HG03159 (cell line): ENCODE data around the gene HIRA.

Experiments used
- ATAC-seq: cut with Tn5 transposase; IDR thresholded peaks from one replicate; pipeline ENCODE4 v1.9.1; 2021; ENCODE audit warnings: mild to moderate bottlenecking, moderate library complexity; ENCODE audit not compliant: unreplicated experiment

The HIRA gene

DNA sequence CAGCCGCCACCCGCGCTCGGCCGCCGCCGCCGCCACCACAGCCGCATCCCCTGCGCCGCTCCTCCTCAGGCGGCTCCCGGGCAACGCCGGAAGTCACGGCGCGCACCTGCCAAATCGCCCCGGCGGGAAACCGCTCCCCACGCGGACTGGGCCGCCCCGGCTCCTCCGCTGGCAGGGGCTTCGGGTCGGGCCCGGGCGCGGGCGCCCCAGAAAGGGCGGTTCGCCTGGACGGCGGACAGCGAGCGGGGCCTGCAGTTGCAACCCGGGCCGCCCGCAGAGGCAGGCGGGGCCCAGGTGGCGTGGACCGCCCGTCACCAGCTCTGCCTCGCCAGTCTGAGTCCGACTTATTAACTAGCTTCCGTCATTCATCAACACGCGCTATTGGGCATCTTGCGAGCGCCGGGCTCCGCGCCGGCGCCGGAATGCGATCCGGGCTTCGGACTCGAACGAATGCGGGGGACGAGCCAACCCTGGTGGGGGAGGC, at the start of gene HIRA:
HIRA (minus strand) TSS at position 85 of the 484 bp plus-strand sequence. CDS start 257 bp downstream, outside the sequence.
- ATAC-seq, result peak; percentile 49

DNA sequence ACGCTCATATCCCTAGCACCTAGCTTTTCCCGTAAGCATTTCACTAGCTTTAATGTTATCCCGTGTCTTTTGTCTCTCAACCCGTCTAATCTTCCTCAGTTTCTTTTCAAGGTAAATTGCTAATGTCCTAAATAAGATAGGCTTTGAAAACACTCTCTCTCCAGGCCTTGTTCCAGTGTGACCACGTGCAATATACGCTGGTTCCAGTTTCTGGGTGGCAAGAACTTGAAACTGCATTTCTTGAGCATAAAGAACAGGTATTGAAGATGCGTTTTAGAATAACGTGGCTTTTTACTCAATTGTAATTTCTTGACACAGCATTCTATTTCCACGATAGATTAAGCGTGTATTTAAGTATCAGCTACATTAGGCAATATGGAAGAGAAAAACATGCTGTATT, 49.3 kb upstream of the HIRA start:
- ATAC-seq, result no peak

GRCh38 chr22:19480173-19480568, 48.6 kb upstream of the HIRA start:
- no peak for ATAC-seq

GRCh38 chr22:19479355-19480172, 48.0 kb upstream of the HIRA start, which contains the start of gene CDC45:
CDC45 (plus strand) TSS chr22:19479920; CDS start chr22:19479969, 49 bp downstream.
- peak; percentile 86 for ATAC-seq

GRCh38 chr22:19478901-19479354, 47.4 kb upstream of the HIRA start, which contains the start of gene UFD1:
UFD1 (minus strand) TSS chr22:19479193; CDS start chr22:19479085, 108 bp downstream.
- ATAC-seq, result peak; percentile 46

DNA sequence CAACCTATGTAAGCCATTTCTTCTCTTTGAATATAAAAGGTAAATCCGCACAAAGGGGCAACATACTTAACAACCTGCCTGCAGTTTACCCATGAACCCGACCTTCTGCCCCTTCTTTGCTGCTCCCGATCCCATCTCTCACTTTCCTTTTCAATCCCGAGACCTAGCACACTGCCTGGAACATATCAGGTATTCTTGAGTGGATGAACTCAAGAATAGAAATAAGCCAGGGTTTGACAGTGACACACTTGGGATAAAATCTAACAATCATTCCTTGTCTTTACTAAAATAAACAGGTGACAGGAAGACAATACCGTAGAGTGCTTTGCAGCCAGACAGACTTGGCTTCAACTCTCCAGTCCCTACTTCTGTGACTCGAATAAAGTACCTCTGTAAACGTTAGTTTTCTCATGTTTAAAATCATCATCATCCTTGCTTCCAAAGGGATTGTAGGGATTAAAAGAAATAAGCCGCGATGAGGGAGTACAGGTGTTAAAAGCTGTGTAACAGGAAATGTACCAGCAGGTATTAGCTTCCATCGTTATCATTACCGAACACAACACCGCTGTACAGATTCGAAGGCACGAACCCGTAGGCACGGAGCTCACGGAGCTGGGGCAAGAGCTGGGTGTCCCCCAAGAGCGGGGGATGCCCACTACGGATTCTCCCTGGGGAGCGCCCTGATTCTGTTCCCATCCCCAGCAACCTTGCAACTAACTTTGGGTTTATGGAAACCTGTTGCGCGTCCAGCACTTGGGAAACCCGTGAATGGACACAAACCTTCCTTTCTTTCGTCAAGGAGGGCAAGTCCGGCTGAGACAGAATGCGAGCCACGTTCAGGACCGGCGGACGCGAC, 46.7 kb upstream of the HIRA start:
- no peak for ATAC-seq

- ATAC-seq, result no peak
Measured at GRCh38 chr22:19477321-19478044, 46.0 kb upstream of the HIRA start.

DNA sequence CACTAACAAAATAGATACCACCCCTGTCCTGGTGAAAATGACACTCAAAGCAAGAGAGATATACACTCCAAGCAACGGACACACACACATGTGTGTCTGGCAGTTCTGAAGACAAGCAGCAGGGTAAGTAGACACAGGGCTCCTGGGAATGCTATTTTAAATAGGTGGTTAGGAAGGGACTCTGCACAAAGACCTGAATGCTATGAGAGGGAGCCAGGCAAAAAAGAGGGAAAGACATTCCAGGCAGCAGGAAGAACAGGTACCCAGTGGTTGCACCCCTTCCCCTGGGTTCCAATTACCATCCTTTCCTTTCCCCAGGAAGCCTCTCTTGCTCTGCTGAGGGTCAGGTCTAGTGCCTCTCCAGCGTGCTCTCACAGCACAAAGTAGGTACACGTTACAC, 44.5 kb upstream of the HIRA start:
- ATAC-seq, result no peak

DNA sequence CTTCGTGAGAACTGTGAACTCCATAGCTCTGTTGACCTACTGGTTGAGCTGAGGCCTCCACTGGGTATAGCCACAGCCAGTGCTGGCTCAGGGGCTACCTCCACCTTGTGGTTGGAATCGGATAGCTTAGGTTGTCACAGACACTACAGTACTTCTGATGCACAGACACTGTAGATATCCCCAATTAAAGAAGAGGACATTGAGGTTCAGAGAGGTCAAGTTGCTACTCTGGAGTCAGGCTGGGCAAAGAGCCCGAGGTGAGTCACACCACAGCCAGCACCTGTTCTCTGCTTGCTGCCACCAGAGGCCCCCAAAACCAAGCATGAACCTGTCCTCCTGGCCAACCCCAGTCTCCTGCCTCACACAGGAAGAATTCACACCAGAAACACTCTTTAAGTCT, 42.0 kb upstream of the HIRA start:
- ATAC-seq, result no peak

DNA sequence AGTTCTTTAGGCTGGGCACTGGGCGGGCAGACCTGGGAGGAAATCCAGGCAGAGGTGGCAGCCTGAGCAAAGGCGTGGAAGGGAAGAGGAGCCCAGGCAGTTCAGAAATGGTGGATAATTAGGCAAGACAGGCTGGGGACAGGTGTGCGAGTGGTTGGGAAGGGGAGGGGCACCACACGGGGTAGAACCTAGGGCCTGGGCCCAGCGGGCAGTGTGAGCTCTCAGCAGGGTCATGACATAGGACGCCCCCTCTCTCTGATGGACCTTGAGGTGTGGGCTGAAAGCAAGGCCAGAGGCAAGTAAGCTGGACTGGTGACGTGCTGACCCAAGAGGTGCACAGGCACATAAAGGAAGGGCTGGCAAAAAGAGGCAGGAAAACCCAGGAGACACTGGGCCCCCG, 40.7 kb upstream of the HIRA start:
- ATAC-seq, result no peak

DNA sequence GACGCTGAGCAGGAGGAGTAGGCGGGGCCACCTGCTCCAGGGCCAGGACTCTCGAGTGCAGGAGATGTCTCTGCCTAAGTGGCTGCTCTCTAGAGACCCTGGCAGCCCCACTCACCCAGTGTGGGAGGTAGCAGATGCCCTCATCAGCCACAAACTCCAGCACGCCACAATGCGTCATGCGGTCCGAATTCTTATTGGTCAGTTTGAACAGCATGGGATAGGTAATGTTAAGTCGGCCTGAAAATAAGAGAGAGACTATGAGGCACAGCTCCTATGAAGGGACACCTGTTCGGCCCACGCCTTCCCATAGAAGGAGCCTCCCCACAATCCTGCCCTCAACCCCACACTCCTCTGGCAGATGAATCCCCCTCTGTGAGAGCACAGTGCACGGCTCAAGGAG, 40.0 kb upstream of the HIRA start:
- no peak for ATAC-seq

DNA sequence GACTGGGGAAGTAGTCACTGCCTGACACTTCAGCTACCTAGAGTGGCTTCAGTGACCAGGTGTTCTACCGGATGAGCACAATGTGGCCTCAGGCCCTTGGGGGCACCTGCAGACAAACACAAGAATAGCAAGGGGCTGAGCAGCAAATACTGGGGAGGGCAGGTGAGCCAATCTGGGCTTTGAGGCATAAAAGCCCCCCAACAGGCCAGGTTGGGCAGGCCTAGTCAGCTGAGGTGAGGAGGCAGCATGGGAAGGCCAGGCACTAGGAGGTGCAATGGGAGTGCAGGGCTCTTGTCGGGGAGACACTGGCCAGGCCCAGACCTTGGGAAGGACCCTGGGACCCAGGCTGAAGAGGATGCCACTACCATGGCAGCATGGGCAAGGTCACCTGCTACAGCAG, 38.5 kb upstream of the HIRA start:
- no peak for ATAC-seq

DNA sequence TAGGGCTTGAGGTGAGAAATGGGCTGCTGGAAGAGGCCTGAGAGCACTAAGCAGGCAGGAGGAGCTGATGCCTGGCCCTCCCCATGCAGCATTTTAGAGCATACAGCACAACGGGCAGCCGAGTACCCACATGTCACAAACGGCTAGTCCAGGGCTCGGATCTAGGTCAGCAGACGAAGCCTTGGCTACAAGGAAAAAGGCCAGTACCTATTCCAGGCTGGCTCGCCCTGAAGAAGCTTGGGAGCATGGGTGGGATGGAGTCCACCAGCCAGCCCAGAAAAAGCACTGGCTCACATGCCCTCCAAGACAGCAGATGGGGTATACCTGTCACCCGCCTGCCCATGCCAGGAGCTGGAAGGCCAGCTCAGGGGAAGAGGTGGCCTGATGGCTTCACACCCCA, 37.9 kb upstream of the HIRA start:
- ATAC-seq, result no peak

- no peak for ATAC-seq
Measured at GRCh38 chr22:19467912-19468311, 36.4 kb upstream of the HIRA start.

DNA sequence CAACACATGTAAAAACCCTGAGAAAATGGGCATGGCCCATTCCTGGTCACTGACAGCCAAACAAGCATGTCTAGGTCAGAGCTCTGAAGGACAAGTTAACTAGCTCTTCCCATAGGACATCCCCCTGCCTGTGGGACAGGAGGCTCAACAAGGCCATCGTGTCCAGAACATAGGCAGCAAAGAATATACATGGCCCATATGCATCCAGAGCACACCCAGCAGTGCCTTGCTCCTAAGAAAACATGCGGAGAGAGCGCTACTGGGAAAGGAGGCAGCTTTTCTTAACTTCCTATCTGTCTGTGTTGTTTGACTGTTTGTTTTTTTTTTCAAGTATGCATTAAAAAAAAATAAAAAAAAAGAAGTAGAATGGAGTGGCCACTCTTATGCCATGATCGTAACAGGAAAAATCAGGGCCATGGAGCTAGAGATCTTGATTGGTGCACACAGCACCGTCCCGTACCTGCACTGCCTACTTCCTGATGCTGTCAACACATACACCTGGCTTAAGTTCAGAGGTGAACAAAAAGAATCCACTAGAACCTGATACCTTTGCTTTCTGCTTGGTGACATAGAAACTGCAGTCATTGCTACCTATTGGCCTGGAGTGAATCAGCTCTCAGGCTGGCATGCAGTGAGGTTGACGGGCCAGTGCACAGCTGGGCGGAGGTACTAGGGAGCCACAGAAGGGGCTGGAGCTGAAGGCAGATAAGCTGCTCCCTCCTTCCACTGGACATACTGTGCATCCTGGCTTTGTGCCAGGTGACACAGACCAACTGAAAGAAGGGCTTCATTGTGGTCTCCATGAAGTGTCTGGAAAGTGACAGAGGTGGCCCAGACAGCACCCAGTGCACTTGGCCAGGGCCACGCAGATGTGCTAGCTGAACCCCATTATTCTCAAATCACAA, 35.6 kb upstream of the HIRA start:
- no peak for ATAC-seq

GRCh38 chr22:19466126-19466716, 34.7 kb upstream of the HIRA start:
- no peak for ATAC-seq

DNA sequence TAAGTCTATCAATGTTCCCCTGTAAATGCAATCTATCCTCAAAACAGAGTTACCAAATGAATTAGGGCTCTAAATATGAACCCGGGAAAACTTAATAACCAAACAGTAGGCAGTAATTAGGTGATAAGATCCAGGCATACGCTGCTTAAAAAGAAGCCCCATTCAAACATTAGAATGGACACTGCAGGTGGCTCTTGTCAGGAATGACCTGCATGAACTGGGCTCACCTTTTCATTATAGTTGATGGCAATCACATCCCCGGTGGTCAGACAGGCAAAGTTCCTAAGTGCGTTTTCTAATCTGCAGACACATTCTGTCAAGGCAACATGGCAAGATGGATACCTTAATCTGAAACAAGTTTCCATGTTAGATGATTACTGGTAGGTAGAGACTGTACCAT, 33.4 kb upstream of the HIRA start:
- no peak for ATAC-seq

DNA sequence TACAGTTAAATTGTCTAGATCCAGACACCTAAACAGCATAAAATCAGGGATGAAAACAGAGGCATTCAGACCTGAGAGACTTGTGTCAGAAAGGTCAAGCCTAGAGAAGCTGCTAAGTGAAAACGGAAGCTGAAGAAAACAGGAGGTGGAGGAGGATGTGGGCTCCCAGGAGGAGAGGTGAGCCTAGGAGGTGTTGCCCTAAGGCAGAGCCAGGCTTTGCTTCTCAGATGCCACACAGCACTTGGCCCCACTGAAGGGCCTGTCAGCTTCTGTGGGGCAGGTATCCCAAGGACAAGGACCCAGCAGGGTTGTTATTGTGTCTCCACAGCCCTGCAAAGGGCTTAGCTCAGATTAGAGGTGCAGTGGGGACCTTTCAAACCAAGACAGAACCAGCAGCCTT, 33.0 kb upstream of the HIRA start:
- ATAC-seq, result no peak
